Hepatocyte (in vitro differentiated cells): ENCODE data around the gene PDZRN4. TPM values are rescaled to one million over a fixed set of nuclear protein-coding genes. Genes with fewer than 3 reads are reported as not detected.
A peak's percentile ranks its signal among the peaks of the same experiment; 100 is the strongest.
"Not testable (repeated sequence)": the region's sequence is repeated elsewhere in the genome, so short reads cannot be mapped to it uniquely, and the experiment has no call there.

Experiments used
- DNase-seq: peaks from one replicate; pipeline ENCODE4 v3.0.0-alpha.2; 2016; ENCODE audit warnings: low spot score
- H2AFZ ChIP-seq: fragments of 200-600 bp; sonication (generic); 2 replicates; pipeline ENCODE4 v1.6.0; 2016; ENCODE audit warnings: antibody characterized with exemption, mild to moderate bottlenecking
- H3K27ac ChIP-seq: fragments of 200-600 bp; sonication (generic); 2 replicates; pipeline ENCODE4 v1.5.1; 2016; ENCODE audit warnings: mild to moderate bottlenecking
- H3K27me3 ChIP-seq: fragments of 200-600 bp; sonication (generic); 2 replicates; pipeline ENCODE4 v1.6.1; 2016
- H3K36me3 ChIP-seq: fragments of 200-600 bp; sonication (generic); replicated peaks from 2 replicates; pipeline ENCODE4 v1.5.1; 2016; ENCODE audit warnings: low read depth; ENCODE audit not compliant: insufficient read depth
- H3K4me1 ChIP-seq: fragments of 200-600 bp; sonication (generic); 2 replicates; pipeline ENCODE4 v1.5.1; 2016; ENCODE audit warnings: mild to moderate bottlenecking, moderate library complexity; ENCODE audit not compliant: insufficient read depth
- H3K4me2 ChIP-seq: fragments of 200-600 bp; sonication (generic); 2 replicates; pipeline ENCODE4 v1.6.0; 2016
- H3K4me3 ChIP-seq: fragments of 200-600 bp; sonication (generic); 2 replicates; pipeline ENCODE4 v1.5.1; 2016; ENCODE audit warnings: mild to moderate bottlenecking
- H3K79me2 ChIP-seq: fragments of 200-600 bp; sonication (generic); 2 replicates; pipeline ENCODE4 v1.6.0; 2017; ENCODE audit warnings: mild to moderate bottlenecking
- H3K9me2 ChIP-seq: fragments of 200-600 bp; sonication (generic); replicated peaks from 2 replicates; pipeline ENCODE4 v1.6.0; 2017; ENCODE audit warnings: mild to moderate bottlenecking; ENCODE audit not compliant: insufficient read depth
- H3K9me3 ChIP-seq: fragments of 200-600 bp; sonication (generic); 2 replicates; pipeline ENCODE4 v1.5.1; 2016; ENCODE audit warnings: low read depth, mild to moderate bottlenecking
- H4K20me1 ChIP-seq: fragments of 200-600 bp; sonication (generic); 2 replicates; pipeline ENCODE4 v1.6.0; 2016; ENCODE audit warnings: mild to moderate bottlenecking; ENCODE audit not compliant: insufficient read depth, poor library complexity, severe bottlenecking
- EZH2 ChIP-seq: fragments of 200-600 bp; sonication (generic); IDR thresholded peaks from 2 replicates; pipeline ENCODE4 v1.6.1; 2016; ENCODE audit warnings: antibody characterized with exemption, mild to moderate bottlenecking, borderline replicate concordance
- EZH2phosphoT487 ChIP-seq: fragments of 200-600 bp; sonication (generic); IDR thresholded peaks from one replicate; pipeline ENCODE4 v1.6.1; 2018; ENCODE audit warnings: antibody characterized with exemption, mild to moderate bottlenecking, low read depth, moderate library complexity; ENCODE audit not compliant: unreplicated experiment, severe bottlenecking
- WGBS: methylation state at CpG from one replicate; pipeline ENCODE4 v1.1.6; 2016; ENCODE audit warnings: low lambda C conversion rate; ENCODE audit errors: missing lambda C conversion rate; 5-methylcytosine and 5-hydroxymethylcytosine counted together
- polyA plus RNA-seq: library from polyadenylated mRNA; unstranded; fragments of >200 nt; fragmentation: Nextera tagmentation; extraction: Ambion mirVana; gene quantifications from 2 replicates; pipeline ENCODE4 v1.2.1, GENCODE V29; 2016
- total RNA-seq: library from RNA; depleted of rRNA; stranded (reverse); fragments of >200 nt; gene quantifications from 2 replicates; pipeline ENCODE4 v1.2.3, GENCODE V29; 2014
- TF ChIP-seq, protein P1 (sequence below): fragments of 200-600 bp; sonication (generic); IDR thresholded peaks from 2 replicates; pipeline ENCODE4 v1.5.1; 2016; ENCODE audit warnings: antibody characterized with exemption, mild to moderate bottlenecking; ENCODE audit not compliant: poor library complexity

PDZRN4 gene
- total and polyA plus RNA-seq, 2 experiments from 2014 or later, result 2.2 to 2.3 TPM

DNA sequence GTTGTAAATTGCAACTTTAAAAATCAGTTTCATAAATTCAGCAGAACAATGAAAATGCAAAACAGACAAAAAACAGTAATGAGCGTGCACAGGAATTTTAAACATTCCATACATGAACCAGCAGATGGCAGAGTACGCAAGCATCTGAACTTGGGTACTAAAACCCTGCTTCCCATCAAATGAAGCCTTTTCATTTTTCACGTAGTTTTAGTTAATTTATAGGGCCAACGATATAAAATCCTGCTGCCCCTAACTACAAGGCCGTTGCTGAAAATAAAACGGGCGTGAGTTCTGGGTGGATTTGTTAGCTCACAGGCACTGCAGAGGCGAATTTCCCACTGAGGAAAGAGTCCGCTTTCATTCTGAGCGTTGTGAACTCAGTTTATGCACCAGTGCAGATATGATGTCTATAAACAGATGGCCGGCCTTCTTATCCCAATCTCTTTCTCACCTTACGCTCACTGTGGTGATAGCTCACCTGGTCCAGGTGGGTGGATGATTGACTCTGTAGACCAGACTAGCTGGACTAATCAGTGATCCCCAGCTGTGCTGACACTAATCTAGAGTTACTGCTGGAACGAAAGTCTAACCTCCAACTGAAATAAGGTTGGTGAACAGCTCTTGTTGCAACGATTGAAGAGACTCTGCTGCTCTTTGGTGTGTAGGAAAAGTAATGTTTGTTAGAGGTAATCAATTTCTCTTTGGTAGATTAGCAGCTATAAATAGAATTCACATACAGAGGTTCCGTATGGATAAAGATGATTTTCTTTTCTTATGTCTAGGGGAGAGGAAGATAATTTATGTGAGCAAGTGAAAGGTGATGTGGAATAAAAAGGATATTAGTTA is 89.2 kb downstream of the PDZRN4 start:
- Histone ChIP-seq H3K9me2 (no peaks in the 10 kb centered on the region), H3K27me3 (no peaks in the 10 kb centered on the region), H3K4me2 (peak overlapping the region; percentile 70), H3K79me2 (no peaks in the 10 kb centered on the region), H3K4me3 (no peak overlapping the region), H3K36me3 (no peaks in the 10 kb centered on the region), H2AFZ (peak overlapping the region; percentile 35), H4K20me1 (no peaks in the 10 kb centered on the region), H3K4me1 (no peaks in the 10 kb centered on the region), H3K27ac (no peak overlapping the region), H3K9me3 (no peaks in the 10 kb centered on the region)
- peak; percentile 56 for DNase-seq
- no peak for TF ChIP-seq EZH2phosphoT487
- TF ChIP-seq, protein P1, sequence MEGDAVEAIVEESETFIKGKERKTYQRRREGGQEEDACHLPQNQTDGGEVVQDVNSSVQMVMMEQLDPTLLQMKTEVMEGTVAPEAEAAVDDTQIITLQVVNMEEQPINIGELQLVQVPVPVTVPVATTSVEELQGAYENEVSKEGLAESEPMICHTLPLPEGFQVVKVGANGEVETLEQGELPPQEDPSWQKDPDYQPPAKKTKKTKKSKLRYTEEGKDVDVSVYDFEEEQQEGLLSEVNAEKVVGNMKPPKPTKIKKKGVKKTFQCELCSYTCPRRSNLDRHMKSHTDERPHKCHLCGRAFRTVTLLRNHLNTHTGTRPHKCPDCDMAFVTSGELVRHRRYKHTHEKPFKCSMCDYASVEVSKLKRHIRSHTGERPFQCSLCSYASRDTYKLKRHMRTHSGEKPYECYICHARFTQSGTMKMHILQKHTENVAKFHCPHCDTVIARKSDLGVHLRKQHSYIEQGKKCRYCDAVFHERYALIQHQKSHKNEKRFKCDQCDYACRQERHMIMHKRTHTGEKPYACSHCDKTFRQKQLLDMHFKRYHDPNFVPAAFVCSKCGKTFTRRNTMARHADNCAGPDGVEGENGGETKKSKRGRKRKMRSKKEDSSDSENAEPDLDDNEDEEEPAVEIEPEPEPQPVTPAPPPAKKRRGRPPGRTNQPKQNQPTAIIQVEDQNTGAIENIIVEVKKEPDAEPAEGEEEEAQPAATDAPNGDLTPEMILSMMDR, result peak; percentile 88
- 37% methylated on average over 15 of the region's 15 CpGs for WGBS

DNA sequence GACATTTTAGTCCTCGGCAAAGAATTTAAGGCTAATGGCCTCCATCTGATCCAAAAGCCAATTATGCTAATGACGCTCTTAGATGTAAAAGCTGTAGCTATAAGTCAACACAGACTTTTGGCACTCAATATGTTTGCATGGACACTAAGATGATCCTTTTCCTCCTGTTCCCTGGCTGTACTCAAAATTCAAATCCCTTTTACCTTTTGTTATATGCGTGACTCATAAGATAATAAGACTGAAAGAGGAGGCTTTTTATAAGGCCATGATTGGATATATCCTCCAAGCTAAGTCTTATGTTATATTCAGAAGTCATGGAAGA is 89.8 kb downstream of the PDZRN4 start:
- no peak for DNase-seq
- Histone ChIP-seq H3K27me3 (no peaks in the 10 kb centered on the region), H3K79me2 (no peaks in the 10 kb centered on the region), H3K9me3 (no peaks in the 10 kb centered on the region), H3K9me2 (no peaks in the 10 kb centered on the region), H3K4me3 (no peak overlapping the region), H4K20me1 (no peaks in the 10 kb centered on the region), H3K27ac (no peak overlapping the region), H3K4me1 (no peaks in the 10 kb centered on the region), H3K4me2 (no peak overlapping the region), H2AFZ (no peak overlapping the region), H3K36me3 (no peaks in the 10 kb centered on the region)
- 74% methylated on average over 3 of the region's 3 CpGs for WGBS
- TF ChIP-seq EZH2 (no peak), EZH2phosphoT487 (no peak)
- TF ChIP-seq, protein P1, result no peak

- H3K27me3 ChIP-seq, H3K4me1 ChIP-seq, DNase-seq, H3K36me3 ChIP-seq, H4K20me1 ChIP-seq, H3K4me3 ChIP-seq, H3K27ac ChIP-seq, H3K9me2 ChIP-seq, H3K9me3 ChIP-seq, H3K4me2 ChIP-seq, H2AFZ ChIP-seq, H3K79me2 ChIP-seq: not testable (repeated sequence)
- WGBS, result 79% methylated on average over 14 of the region's 14 CpGs
Measured at GRCh38 chr12:41280341-41281095, 92.4 kb downstream of the PDZRN4 start.

DNA sequence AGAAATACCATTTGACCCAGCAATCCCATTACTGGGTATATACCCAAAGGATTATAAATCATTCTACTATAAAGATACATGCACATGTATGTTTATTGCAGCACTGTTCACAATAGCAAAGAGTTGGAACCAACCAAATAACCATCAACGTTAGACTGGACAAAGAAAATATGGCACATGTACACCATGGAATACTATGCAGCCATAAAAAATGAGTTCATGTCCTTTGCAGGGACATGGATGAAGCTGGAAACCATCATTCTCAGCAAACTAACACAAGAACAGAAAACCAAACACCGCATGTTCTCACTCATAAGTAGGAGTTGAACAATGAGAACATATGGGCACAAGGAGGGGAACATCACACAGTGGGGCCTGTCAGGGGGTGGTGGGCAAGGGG is 97.3 kb downstream of the PDZRN4 start:
- H3K36me3 ChIP-seq, H2AFZ ChIP-seq, H4K20me1 ChIP-seq, H3K27ac ChIP-seq, H3K4me2 ChIP-seq, H3K79me2 ChIP-seq, H3K27me3 ChIP-seq, H3K4me3 ChIP-seq, H3K9me3 ChIP-seq, H3K4me1 ChIP-seq, H3K9me2 ChIP-seq, DNase-seq: not testable (repeated sequence)
- 100% methylated on average over 2 of the region's 2 CpGs for WGBS
